MCF 10A (cell line): ENCODE results near the gene TGOLN2. TPM values are rescaled to one million over a fixed set of nuclear protein-coding genes. Genes with fewer than 3 reads are reported as not detected.

Source experiments
- BruUV-seq: library from RNA; stranded (reverse); fragments of 400-500 nt; replicated peaks from 2 replicates; lab custom pipeline; 2021; lab: Mats Ljungman, UMichigan
- CTCF ChIA-PET: fragments of 300-600 bp; sonication (Branson Sonifier 250); formaldehyde crosslinking; extraction: SDS; loops from one replicate; lab custom pipeline; 2021; ENCODE audit warnings: antibody characterized with exemption, inconsistent platforms; lab: Yijun Ruan, JAX
- POLR2A ChIA-PET: fragments of 300-600, 350-650 bp; sonication (Branson Sonifier 250); formaldehyde crosslinking; extraction: SDS; loops from one replicate; lab custom pipeline; 2020; ENCODE audit warnings: antibody characterized with exemption, inconsistent platforms; lab: Yijun Ruan, JAX
- DNase-seq: peaks from one replicate; pipeline ENCODE4 v3.0.0-alpha.2; 2018; ENCODE audit not compliant: unreplicated experiment
- H3K27ac Mint-ChIP-seq: one replicate; pipeline ENCODE4 v1.8.0; 2022; ENCODE audit warnings: mild to moderate bottlenecking, low read depth, mixed read lengths; ENCODE audit not compliant: unreplicated experiment
- H3K27me3 Mint-ChIP-seq: one replicate; pipeline ENCODE4 v1.8.0; 2022; ENCODE audit warnings: mixed read lengths; ENCODE audit not compliant: insufficient read depth, unreplicated experiment
- H3K36me3 Mint-ChIP-seq: one replicate; pipeline ENCODE4 v1.8.0; 2022; ENCODE audit warnings: mild to moderate bottlenecking, moderate library complexity, mixed read lengths; ENCODE audit not compliant: insufficient read depth, unreplicated experiment
- H3K4me1 Mint-ChIP-seq: one replicate; pipeline ENCODE4 v1.8.0; 2022; ENCODE audit warnings: mixed read lengths; ENCODE audit not compliant: insufficient read depth, unreplicated experiment
- H3K4me3 Mint-ChIP-seq: one replicate; pipeline ENCODE4 v1.8.0; 2022; ENCODE audit warnings: mild to moderate bottlenecking, moderate library complexity, mixed read lengths; ENCODE audit not compliant: unreplicated experiment
- H3K9me3 Mint-ChIP-seq: one replicate; pipeline ENCODE4 v1.8.0; 2022; ENCODE audit warnings: mixed read lengths; ENCODE audit not compliant: unreplicated experiment
- CTCF ChIP-seq: fragments of 200-600 bp; IDR thresholded peaks from one replicate; pipeline ENCODE4 v1.8.0; 2022; ENCODE audit warnings: antibody characterized with exemption, mild to moderate bottlenecking; ENCODE audit not compliant: unreplicated experiment
- intact Hi-C: fragments of 100-400 bp; cut with micrococcal nuclease; formaldehyde crosslinking; loops from 2 replicates; pipeline ENCODE4 v1.14.1; 2022
- total RNA-seq: library from RNA; stranded (reverse); gene quantifications from 2 replicates; pipeline ENCODE4 v1.2.3, GENCODE V29; 2022

TGOLN2 gene
- total RNA-seq, 1 experiment from 2014 or later = 62.9 TPM

- POLR2A ChIA-PET = interaction anchor here (1.3 to 1.5 kb wide), 2 partner anchors 62 to 79 kb away, joined by 3 to 4 read pairs; no protein-coding TSS in a partner anchor
- no peak overlapping the region for H3K4me3 Mint-ChIP-seq
- H3K4me1 Mint-ChIP-seq = peaks cover 10% of the 10 kb centered on the region
Observed at GRCh38 chr2:85357736-85358135, 29.9 kb upstream of the TGOLN2 start.

GRCh38 chr2:85356186-85356585, 28.4 kb upstream of the TGOLN2 start:
- intact Hi-C loops = no loop called here
- no peak overlapping the region for H3K4me3 Mint-ChIP-seq
- peaks cover 10% of the 10 kb centered on the region for H3K4me1 Mint-ChIP-seq
- peaks cover 55% of the 10 kb centered on the region for H3K36me3 Mint-ChIP-seq
- no peaks in the 10 kb centered on the region for H3K27me3 Mint-ChIP-seq
- CTCF ChIA-PET = interaction anchor here (1.6 kb wide), 1 partner anchor 10 kb away, joined by 5 read pairs; no protein-coding TSS in a partner anchor
- no peaks in the 10 kb centered on the region for H3K9me3 Mint-ChIP-seq
- POLR2A ChIA-PET = interaction anchor here (1.3 to 5.1 kb wide), 3 partner anchors 29 to 183 kb away, joined by 9 to 40 read pairs (median 36); partner anchors contain the start of genes MAT2A and TGOLN2
- H3K27ac Mint-ChIP-seq = no peak overlapping the region
- TF ChIP-seq CTCF = no peak
- DNase-seq = no peak
- BruUV-seq = no TSS peak

More at GRCh38 chr2:85357736-85358135, 29.9 kb upstream of the TGOLN2 start:
- BruUV-seq = no TSS peak
- Mint-ChIP-seq H3K9me3 (no peaks in the 10 kb centered on the region), H3K36me3 (peaks cover 62% of the 10 kb centered on the region), H3K27ac (no peak overlapping the region), H3K27me3 (no peaks in the 10 kb centered on the region)
- TF ChIP-seq CTCF = no peak
- CTCF ChIA-PET = interaction anchor here (1.1 kb wide), 1 partner anchor 18 kb away, joined by 3 read pairs; no protein-coding TSS in a partner anchor
- peak; percentile 53 for DNase-seq
- intact Hi-C loops = no loop called here

GRCh38 chr2:85355521-85355920, 27.7 kb upstream of the TGOLN2 start:
- Mint-ChIP-seq H3K27ac (peak overlapping the region; percentile 98), H3K4me1 (peaks cover 10% of the 10 kb centered on the region), H3K27me3 (no peaks in the 10 kb centered on the region), H3K9me3 (no peaks in the 10 kb centered on the region), H3K36me3 (peaks cover 55% of the 10 kb centered on the region), H3K4me3 (peak overlapping the region; percentile 97)
- DNase-seq = no peak
- POLR2A ChIA-PET = interaction anchor here (1.1 to 5.8 kb wide), 19 partner anchors 11 to 248 kb away, joined by 3 to 121 read pairs (median 6); partner anchors contain the start of genes GGCX, MAT2A, RNF181 and SH2D6
- CTCF ChIA-PET = interaction anchor here (1.6 to 1.8 kb wide), 2 partner anchors 9 to 197 kb away, joined by 5 read pairs; no protein-coding TSS in a partner anchor
- intact Hi-C loops = loop anchor here (2.0 kb wide), 1 partner anchor 247 kb away; the partner anchor contains the start of gene TMEM150A
- no TSS peak for BruUV-seq
- TF ChIP-seq CTCF = no peak

GRCh38 chr2:85355073-85355410, 27.3 kb upstream of the TGOLN2 start:
- POLR2A ChIA-PET = interaction anchor here (0.5 to 5.8 kb wide), 30 partner anchors 11 to 435 kb away, joined by 3 to 121 read pairs (median 6); partner anchors contain the start of genes C2orf68, GGCX, MAT2A and RNF181
- peak overlapping the region; percentile 98 for H3K27ac Mint-ChIP-seq
- H3K4me1 Mint-ChIP-seq = peaks cover 10% of the 10 kb centered on the region
- H3K9me3 Mint-ChIP-seq = no peaks in the 10 kb centered on the region
- no peak for TF ChIP-seq CTCF
- CTCF ChIA-PET = interaction anchor here (0.6 to 1.8 kb wide), 3 partner anchors 9 to 197 kb away, joined by 3 to 5 read pairs (median 5); no protein-coding TSS in a partner anchor
- peaks cover 55% of the 10 kb centered on the region for H3K36me3 Mint-ChIP-seq
- H3K27me3 Mint-ChIP-seq = no peaks in the 10 kb centered on the region
- DNase-seq = no peak
- BruUV-seq = TSS peak; percentile 53
- peak overlapping the region; percentile 97 for H3K4me3 Mint-ChIP-seq
- intact Hi-C loops = loop anchor here (2.0 kb wide), 1 partner anchor 248 kb away; the partner anchor contains the start of gene TMEM150A
